ENCODE measurements around the gene DHPS.
"Not testable (repeated sequence)": the region's sequence is repeated elsewhere in the genome, so short reads cannot be mapped to it uniquely, and the experiment has no call there.

Gene DHPS

DNA sequence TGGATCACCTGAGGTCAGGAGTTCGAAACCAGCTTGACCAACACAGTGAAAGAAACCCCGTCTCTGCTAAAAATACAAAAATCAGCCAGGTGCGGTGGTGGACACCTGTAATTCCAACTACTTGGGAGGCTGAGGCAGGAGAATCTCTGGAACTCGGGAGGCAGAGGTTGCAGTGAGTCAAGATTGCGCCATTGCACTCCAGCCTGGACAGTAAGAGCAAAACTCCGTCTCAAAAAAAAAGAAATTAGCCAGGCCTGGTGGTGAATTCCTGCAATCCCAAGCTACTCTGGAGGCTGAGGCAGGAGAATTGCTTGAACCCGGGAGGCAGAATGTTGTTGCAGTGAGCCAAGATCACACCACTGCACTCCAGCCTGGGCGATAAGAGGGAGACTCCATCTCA lies 27.0 kb upstream of the DHPS start:
- intact Hi-C loops (cut with DNase I): no loop called here
- DNase-seq: no peak

- DNase-seq: no peak
- intact Hi-C loops (cut with DNase I): no loop called here
These were observed 24.6 kb upstream of the DHPS start for GRCh38 chr19:12706332-12706718.

DNA sequence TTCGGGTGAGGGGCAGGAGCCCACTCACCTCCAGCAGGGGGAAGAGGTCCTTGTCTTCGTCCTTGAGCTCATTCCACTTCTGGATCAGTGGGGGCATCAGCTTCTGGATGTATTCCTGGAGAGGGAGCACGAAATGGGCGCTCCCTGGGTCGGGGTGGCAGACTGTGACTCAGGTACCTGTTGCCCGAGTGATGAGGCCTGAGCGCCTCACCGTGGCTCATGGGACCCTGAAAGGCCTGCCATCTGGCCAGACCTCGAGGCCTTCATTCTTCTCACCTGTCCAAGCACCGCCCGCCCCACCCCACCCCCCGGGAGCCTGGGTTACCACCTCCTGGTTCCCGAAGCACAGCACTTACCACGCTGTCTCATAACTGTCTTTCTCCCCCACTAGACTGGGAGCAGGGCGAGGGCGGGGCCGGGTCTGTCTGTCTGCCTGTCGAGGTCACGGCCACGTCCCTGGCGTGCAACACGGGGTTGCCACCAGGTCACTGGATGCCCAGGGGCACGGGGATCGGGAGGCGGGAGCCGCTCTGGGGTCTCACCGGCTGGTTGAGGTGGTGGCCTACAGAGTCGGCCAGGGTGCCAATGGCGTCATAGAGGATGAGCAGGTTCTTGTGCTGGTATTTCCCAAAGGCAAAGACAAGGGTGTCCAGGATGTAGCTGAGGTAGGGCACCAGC lies 24.1 kb upstream of the DHPS start:
- DNase-seq: no peak
- intact Hi-C loops (cut with DNase I): no loop called here

DNA sequence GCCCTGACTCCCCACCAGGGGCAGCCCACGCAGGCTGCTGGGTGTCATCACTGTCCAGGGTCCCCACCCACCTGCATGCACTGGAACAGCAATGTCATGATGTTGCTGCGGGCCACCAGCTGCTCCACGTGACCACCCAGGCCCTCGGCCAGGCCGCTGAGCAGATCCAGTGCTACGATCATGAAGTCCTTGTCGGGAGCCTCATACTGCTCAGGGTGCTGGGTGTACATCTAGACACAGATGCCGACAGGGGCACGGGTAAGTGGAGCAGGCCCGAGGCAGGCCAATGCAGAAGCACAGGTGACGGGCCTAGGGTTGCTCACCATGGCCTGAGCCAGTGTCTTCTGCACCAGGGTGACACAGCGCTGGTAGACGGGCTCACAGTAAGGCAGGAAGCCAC lies 23.5 kb upstream of the DHPS start:
- no peak for DNase-seq
- intact Hi-C loops (cut with DNase I): no loop called here

DNA sequence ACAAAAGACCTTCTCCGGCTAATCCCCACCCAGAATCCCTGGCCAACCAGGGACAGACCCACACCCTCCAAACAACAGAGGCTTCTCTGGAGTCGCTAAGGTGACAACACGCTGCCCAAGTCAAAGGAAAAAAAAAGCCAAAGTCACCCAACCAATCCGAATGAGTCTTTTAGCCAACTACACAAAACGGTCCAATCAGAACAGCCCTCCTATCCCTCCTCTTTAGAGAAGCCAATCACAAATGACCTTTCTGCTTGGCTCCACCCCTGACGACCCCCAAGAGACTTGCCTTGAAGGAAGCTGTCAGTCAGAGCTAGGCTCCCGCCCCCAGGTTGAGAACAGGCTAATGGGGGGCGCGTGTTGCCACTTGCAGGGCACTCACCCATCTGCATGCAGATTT lies 21.4 kb upstream of the DHPS start:
- DNase-seq: no peak
- intact Hi-C loops (cut with DNase I): no loop called here

DNA sequence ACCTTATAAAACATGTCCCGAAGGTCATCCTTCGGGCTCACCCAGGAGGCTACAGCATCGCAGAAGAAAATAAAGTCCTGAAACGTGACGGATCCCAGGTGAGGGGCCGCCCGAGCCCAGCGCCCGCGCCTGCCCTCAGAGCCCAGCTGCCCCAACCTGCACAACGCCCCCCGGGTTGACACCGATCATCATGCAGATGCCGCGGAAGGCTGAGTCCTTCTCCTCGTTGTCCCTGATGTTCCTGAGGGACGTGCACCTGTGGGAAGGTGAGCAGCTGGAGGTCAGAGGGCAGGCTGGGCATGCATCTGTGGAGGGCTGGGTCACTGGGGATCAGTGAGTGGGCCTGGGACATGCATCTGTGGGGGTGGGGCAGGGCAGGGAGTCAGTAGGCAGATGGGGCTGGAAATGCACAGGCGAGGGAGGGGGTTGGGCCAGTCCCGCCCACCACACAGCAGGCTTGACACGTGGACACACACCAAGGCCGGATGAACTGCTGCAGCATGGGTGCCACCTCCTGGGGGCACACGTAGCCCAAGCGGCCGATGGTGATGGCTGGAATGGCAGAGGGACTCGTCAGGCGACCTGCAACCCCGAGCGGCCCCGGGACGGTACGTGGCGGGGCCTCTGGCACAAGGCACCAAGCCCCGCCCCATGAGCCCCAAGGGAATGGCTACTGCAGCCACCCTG lies 20.1 kb upstream of the DHPS start:
- DNase-seq: no peak
- intact Hi-C loops (cut with DNase I): no loop called here

- intact Hi-C loops (cut with DNase I): no loop called here
- no peak for DNase-seq
These were observed 16.5 kb upstream of the DHPS start for GRCh38 chr19:12698138-12698537.

GRCh38 chr19:12697425-12697824 lies 15.7 kb upstream of the DHPS start:
- intact Hi-C loops (cut with DNase I); DNase-seq: not testable (repeated sequence)

- intact Hi-C loops (cut with DNase I): no loop called here
- DNase-seq: peak; percentile 82 to 100 (median 98)
These were observed 15.0 kb upstream of the DHPS start, which contains the start of gene FBXW9 for GRCh38 chr19:12696366-12697335. TSS of gene FBXW9 (minus strand) at chr19:12696631. CDS start at chr19:12696581, 50 bp downstream.

- intact Hi-C loops (cut with DNase I): no loop called here
- DNase-seq: peak in 10 of 42 donors; percentile 12 to 40 (median 26)
These were observed 14.3 kb upstream of the DHPS start for GRCh38 chr19:12695997-12696365.

GRCh38 chr19:12695514-12695913 lies 13.8 kb upstream of the DHPS start:
- intact Hi-C loops (cut with DNase I): no loop called here
- DNase-seq: no peak

- intact Hi-C loops (cut with DNase I): no loop called here
These were observed 13.4 kb upstream of the DHPS start for GRCh38 chr19:12695096-12695495.

DNA sequence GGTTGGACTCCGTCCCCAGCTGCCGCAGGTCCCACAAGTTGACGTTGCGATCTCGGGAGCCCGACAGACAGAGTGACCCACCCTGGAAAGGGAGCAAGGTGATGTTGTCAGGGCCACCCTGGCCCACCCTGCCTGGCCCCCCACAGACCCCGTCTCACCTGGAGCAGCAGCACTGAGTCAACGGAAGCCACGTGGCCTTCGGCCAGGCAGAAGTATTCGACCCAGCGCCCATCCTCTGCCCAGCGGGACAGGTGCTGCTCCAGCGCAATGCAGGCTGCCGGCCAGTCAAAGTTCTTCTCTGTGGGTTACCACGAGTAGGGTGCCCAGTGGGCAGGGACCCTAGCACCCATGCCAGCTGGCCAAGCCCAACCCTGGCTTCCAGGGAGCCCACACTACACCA lies 13.0 kb upstream of the DHPS start:
- intact Hi-C loops (cut with DNase I): no loop called here
- no peak for DNase-seq

More at GRCh38 chr19:12695096-12695495, 13.4 kb upstream of the DHPS start:
- DNase-seq: no peak

GRCh38 chr19:12692960-12693359 lies 11.3 kb upstream of the DHPS start:
- intact Hi-C loops (cut with DNase I): no loop called here

DNA sequence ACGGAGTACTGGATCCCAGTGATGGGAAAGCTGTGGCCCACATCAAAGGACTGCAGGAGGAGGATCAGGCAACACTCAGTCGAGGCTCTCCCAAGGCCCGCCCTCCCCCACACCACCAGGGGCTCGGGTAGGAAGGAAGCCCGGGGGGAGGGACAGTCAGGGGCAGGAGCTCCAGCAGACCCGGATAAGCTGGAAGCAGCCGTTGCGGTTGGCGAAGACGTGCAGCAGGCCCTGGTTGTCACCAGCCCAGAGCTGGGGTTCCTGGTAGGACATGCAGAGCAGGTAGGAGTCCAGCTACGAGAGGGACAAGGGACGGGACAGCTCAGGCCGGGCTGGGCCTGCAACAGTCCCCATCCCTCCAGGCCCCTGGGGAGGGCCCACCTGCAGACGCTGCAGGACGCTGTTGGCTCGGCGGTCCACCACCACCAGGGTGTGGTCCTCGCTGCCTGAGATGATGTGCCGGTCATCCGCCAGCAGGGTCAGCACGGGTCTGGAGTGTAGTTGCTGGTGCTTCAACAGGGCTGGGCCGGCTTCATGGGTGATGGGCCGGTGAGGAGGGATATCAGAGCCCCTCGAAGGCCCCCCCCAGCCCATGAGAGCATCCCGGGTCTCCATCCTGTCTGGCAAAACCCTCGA lies 8.0 kb upstream of the DHPS start:
- no peak for DNase-seq
- intact Hi-C loops (cut with DNase I): no loop called here

More at GRCh38 chr19:12692960-12693359, 11.3 kb upstream of the DHPS start:
- no peak for DNase-seq

GRCh38 chr19:12689012-12689411 lies 7.3 kb upstream of the DHPS start:
- no peak for DNase-seq
- intact Hi-C loops (cut with DNase I): no loop called here

DNA sequence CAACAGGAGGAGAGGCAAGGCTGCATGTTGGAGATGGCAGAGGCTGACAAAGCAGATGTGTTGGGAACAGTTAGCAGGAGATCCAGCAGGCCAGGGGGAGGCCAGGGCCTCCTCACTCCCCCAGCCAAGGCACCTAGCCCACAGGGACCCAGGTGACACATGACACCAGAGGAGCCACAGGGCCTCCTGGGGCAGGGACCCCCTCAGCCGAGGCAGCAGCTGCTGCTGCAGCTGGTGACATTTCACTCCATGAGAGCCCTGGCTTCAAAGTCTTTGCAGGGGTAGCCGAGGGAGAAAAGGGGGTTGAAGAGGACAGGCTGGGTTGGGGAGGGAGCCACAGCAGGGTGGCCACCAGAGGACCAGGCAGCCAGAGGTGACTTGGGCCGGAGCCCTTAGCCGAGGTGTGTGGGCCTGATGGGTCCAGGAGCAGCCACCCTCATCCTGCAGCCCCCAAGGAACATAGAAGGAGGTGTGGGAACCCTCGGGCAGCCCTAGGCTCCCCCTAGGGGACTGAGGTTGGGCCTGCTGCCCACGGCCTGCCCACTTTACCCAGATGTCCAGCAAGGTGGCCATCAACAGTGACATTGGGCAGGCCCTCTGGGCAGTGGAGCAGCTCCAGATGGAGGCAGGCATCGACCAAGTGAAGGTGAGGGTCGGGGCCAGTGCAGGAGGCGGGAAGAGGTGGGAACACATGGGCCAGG lies 6.0 kb upstream of the DHPS start, which contains the start of gene GNG14:
Gene GNG14, plus strand, starts transcription at position 503 of the 701 bp plus-strand sequence. Its CDS starts 51 bp downstream, at position 554.
- DNase-seq: no peak

DNA sequence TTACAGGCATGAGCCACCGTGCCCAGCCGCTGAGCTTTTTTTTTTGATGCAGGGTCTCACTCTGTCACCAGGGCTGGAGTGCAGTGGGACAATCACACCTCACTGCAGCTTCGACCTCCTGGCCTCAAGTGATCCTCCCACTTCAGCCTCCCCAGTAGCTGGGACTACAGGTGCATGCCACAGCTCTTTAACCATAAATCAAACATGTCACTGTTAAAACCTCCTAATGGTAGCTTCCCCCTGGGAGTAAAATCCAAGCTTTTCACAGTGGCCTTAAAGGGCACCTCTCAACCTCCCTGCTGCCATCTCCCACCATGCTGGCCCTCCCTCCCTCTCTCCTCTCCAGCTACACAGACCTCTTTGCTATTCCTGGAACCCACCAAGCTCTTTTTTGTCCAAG lies 4.2 kb upstream of the DHPS start:
- DNase-seq: no peak
- intact Hi-C loops (cut with DNase I): no loop called here

More for the DNA sequence above, 6.0 kb upstream of the DHPS start, which contains the start of gene GNG14:
- intact Hi-C loops (cut with DNase I): no loop called here

Data from head of caudate nucleus (tissue), 42 donors.